Neuron (in vitro differentiated cells): ENCODE measurements around the gene KCNG1.

Experiments
- H2AFZ ChIP-seq: one replicate; pipeline ENCODE4 v1.6.1; 2013; ENCODE audit warnings: low read depth, mild to moderate bottlenecking, inconsistent platforms, low read length, moderate library complexity
- H3K27me3 ChIP-seq: one replicate; pipeline ENCODE4 v1.6.1; 2013; ENCODE audit warnings: low read length; ENCODE audit not compliant: insufficient read depth
- H3K36me3 ChIP-seq: one replicate; pipeline ENCODE4 v1.6.1; 2013; ENCODE audit warnings: low read length; ENCODE audit not compliant: insufficient read depth
- H3K4me1 ChIP-seq: one replicate; pipeline ENCODE4 v1.6.1; 2013; ENCODE audit warnings: low read length; ENCODE audit not compliant: insufficient read depth
- H3K4me3 ChIP-seq: 2 replicates; pipeline ENCODE4 v1.5.1; 2013; ENCODE audit warnings: mild to moderate bottlenecking, low read length, moderate library complexity
- H3K9me3 ChIP-seq: one replicate; pipeline ENCODE4 v1.6.1; 2013; ENCODE audit warnings: low read length

The KCNG1 gene

DNA sequence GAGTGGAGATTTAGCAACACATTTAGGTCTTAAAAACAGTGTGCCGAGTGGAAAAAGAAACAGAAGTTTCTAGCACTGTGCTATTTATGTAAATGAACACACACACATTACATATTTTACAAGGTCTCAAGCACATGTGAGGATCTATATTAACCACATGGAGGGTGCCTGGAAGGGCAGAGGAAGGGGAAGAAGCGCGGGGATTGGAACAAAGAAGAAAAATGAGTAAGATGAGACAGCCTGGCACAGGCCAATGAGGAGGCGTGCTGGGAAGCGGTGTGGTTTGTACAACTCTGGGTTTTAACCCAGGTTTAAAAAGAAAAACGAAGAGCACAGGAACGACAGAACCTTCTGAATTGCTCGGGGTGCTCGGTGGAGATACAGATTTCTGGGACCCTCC is 5.7 kb downstream of the KCNG1 start:
- H3K4me1 ChIP-seq, result peaks cover 14% of the 10 kb centered on the region
- peaks cover 2% of the 10 kb centered on the region for H3K27me3 ChIP-seq

DNA sequence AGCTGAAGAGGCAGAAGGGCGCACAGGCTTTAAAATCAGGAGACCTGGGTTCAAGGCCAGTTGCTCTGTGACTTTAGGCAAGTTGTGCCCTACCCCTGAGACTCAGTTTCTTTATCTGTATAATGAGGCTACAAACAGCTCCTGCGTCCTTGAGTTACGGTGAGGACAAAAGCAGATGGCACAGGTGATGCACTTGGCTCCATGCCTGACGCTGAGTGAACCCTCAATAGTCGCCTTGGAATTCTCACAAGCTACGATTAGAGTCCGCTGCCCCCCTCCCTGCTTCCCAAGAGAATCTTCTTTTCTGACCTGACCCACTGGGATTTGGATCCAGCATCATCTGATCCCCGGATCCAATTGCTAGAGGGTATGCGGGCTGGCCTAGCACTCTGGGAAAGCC is 6.4 kb downstream of the KCNG1 start:
- Histone ChIP-seq H2AFZ (no peak overlapping the region), H3K4me3 (no peak overlapping the region), H3K4me1 (peaks cover 10% of the 10 kb centered on the region), H3K36me3 (no peaks in the 10 kb centered on the region), H3K27me3 (no peaks in the 10 kb centered on the region), H3K9me3 (no peaks in the 10 kb centered on the region)

More for the DNA sequence above, 5.7 kb downstream of the KCNG1 start:
- Histone ChIP-seq H3K36me3 (no peaks in the 10 kb centered on the region), H3K4me3 (no peak overlapping the region), H2AFZ (no peak overlapping the region), H3K9me3 (no peaks in the 10 kb centered on the region)

DNA sequence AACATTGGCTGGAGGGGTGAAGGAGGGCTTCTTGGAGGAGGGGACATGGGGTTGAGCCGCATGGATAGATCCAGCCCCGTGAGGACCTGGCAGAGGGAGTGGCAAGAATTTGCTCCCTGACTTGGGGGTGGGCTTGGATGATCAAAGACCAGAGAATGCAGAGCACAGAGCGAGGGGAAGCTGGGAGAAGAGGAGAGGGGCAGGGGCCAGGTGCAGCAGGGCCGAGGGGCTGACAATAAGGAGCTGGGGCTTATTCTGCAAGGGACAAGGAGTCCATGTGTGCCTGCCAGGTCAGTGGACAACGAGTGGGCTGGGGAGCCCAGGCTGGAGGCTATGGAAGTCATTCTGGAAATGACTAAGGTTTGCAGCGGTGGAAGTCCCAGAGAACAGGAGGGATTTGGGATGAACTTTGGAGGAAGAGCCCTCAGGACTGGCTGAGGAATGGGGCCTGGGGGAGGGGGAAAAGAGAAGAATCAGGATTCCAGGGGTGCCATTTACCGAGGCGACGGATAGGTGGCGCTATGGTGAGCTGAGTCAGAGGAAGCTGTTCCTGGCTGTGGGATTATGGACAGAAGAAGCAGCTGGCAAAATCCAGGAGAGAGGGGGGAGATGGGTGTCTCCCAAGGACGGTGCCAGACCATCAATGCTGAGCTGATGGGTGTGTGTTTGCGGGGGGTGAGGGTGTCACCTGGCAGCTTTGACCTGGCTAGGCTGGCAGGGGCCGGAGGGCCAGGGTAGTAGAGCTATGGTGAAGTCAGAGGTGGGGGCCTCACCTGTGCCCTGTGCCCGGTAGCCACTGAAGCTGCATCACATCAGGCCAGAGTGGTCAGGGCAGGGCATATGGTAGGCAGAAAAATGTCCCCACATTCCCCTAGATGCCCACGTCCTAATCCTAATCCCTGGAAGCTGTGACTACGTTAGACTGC is 7.8 kb downstream of the KCNG1 start:
- Histone ChIP-seq H2AFZ (no peak overlapping the region), H3K4me3 (no peak overlapping the region), H3K36me3 (no peaks in the 10 kb centered on the region)

DNA sequence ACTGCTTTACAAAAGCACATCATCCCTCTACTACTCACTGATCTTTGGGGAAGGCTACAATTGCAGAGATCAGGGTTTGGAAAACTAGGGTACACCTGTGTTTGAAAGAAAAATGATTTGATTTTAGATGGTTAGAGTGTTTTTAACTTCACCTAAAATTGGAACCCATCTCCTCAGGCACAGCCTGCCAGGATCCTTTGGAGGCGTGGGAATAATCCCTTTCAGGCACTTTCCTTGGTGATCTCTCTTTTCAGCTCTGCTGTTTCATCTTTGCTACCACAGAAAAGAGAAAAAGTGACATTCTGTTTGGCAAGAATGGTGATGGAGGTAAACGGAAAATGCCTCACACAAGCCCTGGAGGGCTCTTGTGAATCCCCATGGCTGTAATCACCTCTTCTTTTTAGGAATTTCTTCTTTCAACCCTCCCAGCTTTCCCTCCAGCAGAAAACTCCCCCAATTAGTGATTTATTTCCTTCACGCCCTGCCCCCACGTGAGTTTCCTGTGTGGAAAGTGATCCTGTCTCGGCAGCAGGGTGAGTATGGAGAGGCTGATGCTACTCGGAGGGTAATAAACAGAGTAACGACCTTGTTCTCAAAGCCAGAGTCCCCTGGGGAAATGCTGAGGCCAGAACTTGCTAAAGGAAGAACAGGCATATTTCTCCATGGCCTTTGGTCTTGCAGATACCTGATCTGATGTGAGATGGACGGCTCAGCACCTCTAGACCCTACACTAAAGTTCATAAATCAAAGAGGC is 9.2 kb downstream of the KCNG1 start:
- H3K27me3 ChIP-seq, result no peaks in the 10 kb centered on the region
- peaks cover 10% of the 10 kb centered on the region for H3K4me1 ChIP-seq
- no peaks in the 10 kb centered on the region for H3K9me3 ChIP-seq
- H3K4me3 ChIP-seq, result no peak overlapping the region
- H3K36me3 ChIP-seq, result no peaks in the 10 kb centered on the region
- H2AFZ ChIP-seq, result no peak overlapping the region

More for the DNA sequence above, 7.8 kb downstream of the KCNG1 start:
- H3K4me1 ChIP-seq, result peaks cover 10% of the 10 kb centered on the region
- H3K9me3 ChIP-seq, result no peaks in the 10 kb centered on the region
- no peaks in the 10 kb centered on the region for H3K27me3 ChIP-seq

DNA sequence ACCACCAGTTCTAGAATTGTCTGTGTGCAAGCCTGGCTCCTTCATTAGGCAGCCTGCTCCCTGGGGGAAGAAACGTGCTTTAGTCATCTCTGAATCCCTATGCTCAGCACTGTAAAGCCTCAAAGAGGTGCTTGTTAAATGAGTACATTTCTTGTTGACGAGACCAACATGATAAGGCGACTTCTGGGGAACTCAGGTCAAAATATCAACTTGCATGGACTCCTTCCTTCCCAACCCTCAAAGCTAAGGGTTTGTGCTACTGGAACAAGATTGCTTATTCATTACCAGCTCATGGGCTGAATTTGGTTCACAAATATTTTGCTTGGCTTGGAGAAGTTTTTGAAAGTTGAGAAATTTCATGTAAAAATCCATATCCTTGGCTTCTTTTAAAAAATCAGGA is 10.6 kb downstream of the KCNG1 start:
- no peak overlapping the region for H2AFZ ChIP-seq
- no peaks in the 10 kb centered on the region for H3K9me3 ChIP-seq
- H3K4me1 ChIP-seq, result peaks cover 10% of the 10 kb centered on the region
- H3K4me3 ChIP-seq, result no peak overlapping the region
- no peaks in the 10 kb centered on the region for H3K36me3 ChIP-seq
- H3K27me3 ChIP-seq, result no peaks in the 10 kb centered on the region

DNA sequence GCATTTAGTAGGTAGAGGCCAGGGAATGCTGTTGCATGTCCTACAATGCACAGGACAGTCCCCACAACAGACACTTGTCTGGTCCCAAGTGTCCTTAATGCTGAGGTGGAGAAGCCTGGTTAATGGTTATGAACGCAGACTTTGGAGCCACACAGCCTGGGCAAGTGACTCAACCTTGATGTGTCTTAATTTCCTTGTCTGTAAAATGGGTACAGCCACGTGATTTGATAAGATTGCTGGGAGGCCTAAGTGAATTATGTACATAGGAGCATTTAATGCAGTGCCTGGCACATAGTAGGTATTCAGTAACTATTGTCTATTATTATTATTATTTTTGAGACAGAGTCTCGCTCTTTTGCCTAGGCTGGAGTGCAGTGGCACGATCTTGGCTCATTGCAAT is 11.4 kb downstream of the KCNG1 start:
- H3K36me3 ChIP-seq, result no peaks in the 10 kb centered on the region
- no peaks in the 10 kb centered on the region for H3K9me3 ChIP-seq
- H2AFZ ChIP-seq, result no peak overlapping the region
- peaks cover 10% of the 10 kb centered on the region for H3K4me1 ChIP-seq
- no peaks in the 10 kb centered on the region for H3K27me3 ChIP-seq
- H3K4me3 ChIP-seq, result no peak overlapping the region

DNA sequence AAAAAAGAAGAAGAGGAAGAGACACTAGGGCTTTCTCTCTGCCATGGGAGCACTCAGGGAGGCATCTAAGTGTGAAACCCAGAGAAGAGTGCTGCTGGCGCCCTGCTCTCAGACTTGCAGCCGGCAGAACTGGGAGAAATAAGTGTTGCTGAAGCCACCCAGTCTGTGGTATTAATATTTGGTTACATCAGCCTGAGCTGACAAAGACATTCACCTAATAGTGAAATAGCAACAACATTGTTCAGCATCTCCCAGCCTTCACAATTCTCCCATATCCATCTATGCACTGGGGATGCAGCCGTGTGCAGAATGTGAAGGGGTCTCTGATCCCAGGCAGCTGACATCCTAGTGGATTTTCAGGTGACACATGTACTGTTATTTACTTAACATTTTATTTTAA is 12.0 kb downstream of the KCNG1 start:
- H3K4me1 ChIP-seq, result peaks cover 10% of the 10 kb centered on the region
- H3K9me3 ChIP-seq, result no peaks in the 10 kb centered on the region
- H2AFZ ChIP-seq, result no peak overlapping the region
- no peak overlapping the region for H3K4me3 ChIP-seq
- H3K27me3 ChIP-seq, result no peaks in the 10 kb centered on the region
- H3K36me3 ChIP-seq, result no peaks in the 10 kb centered on the region

DNA sequence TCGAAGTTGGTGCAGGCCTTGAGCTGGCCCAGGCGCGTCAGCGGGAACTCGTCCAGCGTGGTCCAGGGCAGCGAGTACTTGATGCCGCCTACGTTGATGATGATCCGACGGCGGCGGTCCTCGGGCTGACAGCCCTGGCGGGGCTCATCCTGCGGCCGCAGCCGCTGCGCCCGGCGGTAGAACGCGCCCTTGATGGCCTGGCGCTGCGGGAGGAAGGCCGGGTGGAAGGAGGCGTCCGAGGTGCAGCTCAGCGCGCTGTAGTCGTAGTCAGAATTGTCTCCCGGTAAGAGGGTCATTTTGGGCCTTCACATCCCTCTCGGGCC is 12.9 kb downstream of the KCNG1 start:
- no peaks in the 10 kb centered on the region for H3K36me3 ChIP-seq

DNA sequence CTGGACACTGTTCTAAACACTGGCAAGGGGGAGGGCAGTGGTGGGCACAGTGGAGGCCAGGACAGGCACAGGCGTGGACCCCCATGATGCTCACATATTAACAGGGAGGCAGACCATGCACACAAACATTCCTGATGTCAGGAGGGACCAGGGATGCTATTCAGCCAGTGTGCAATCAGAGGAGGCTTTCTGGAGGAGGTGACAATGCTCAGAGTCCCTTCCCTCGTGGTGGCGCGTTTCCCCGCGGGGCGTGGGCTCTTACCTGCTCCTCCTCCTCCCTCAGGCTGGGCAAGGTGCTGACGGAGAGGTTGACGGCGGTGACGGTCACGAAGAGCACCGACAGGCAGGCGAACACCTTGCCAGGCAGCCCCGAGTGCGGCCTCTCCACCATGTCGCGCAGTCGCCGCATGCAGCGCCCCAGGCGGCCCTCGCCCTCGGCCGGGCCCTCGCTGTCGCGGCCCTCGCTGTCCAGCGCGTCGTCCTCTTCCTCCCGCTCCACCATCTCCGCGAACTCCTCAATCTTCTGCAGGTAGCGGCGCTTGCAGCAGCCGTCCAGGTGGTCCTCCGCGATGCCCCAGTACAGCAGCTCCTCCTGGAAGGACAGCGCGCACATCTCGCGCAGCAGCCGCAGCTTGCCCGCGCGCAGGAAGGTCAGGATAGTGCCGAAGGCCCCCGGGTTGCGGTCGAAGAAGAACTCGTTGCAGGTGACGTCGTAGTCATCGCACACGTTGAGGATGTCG is 13.4 kb downstream of the KCNG1 start:
- Histone ChIP-seq H3K4me1 (peaks cover 5% of the 10 kb centered on the region), H3K4me3 (no peak overlapping the region), H3K27me3 (no peaks in the 10 kb centered on the region), H2AFZ (no peak overlapping the region), H3K9me3 (no peaks in the 10 kb centered on the region), H3K36me3 (no peaks in the 10 kb centered on the region)

More for the DNA sequence above, 12.9 kb downstream of the KCNG1 start:
- H3K9me3 ChIP-seq, result no peaks in the 10 kb centered on the region
- H3K4me3 ChIP-seq, result no peak overlapping the region
- no peaks in the 10 kb centered on the region for H3K27me3 ChIP-seq
- H2AFZ ChIP-seq, result no peak overlapping the region
- peaks cover 9% of the 10 kb centered on the region for H3K4me1 ChIP-seq

DNA sequence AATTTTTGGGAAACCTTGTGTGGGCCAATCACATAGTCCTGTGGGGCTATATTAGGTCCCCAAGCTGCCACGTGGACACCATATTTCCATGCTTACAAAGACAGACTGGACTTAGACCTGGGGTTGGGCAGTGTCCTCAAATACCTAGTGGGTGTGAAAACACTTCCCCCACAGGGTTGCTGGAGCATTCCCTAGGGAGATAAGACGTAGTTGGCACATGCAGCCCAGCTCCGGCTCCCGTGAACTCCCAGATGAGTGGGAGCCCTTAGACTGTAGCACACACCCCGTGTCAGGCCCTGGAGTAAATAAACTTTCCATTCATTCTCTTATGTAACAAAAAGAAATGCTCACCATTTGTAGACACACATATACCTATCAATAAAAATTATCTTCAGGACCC is 14.2 kb downstream of the KCNG1 start:
- Histone ChIP-seq H3K4me3 (no peak overlapping the region), H3K9me3 (no peaks in the 10 kb centered on the region), H2AFZ (no peak overlapping the region), H3K27me3 (no peaks in the 10 kb centered on the region), H3K4me1 (peaks cover 5% of the 10 kb centered on the region), H3K36me3 (no peaks in the 10 kb centered on the region)

DNA sequence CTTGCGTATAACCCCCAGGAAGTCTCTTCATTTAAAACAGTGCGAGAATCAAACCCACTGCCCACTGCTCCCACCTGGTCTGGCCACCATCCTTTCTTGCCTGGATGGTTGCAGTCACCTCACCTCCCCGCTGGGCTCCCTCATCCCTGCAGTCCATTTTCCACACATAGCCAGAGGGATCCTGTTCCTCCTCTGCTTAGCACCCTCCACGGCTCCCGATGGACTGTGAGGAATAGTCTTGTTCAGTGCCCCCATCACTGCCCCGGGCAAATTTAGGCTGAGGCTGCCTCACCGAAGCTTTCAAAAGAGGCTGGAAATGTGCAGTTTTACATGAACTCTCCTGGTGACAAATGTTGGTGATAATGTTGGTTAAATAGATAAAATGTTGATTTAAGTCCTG is 17.7 kb downstream of the KCNG1 start:
- H3K9me3 ChIP-seq, result no peaks in the 10 kb centered on the region
- H3K36me3 ChIP-seq, result no peaks in the 10 kb centered on the region
- no peak overlapping the region for H3K4me3 ChIP-seq
- H3K4me1 ChIP-seq, result peaks cover 16% of the 10 kb centered on the region
- H2AFZ ChIP-seq, result no peak overlapping the region
- no peaks in the 10 kb centered on the region for H3K27me3 ChIP-seq

DNA sequence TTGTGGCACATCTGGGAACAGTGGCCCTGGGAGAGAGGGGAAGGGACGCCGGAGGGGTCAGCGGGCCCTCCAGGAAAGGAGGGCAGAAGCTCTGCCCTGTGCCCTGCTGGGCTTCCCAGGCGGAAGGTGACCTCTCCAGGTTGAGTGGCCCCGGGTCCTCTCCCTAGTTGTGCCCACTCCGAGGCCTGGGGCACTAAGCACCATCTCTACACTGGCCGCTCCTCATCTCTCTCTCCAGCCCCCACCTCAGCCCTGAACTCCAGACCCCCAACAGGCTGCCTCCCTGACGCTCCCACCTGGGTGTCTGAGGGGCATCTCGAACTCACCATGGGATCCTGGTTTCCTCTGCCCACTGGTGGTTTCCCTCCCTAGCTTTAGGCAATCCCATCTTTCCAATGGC is 18.1 kb downstream of the KCNG1 start:
- Histone ChIP-seq H2AFZ (no peak overlapping the region), H3K9me3 (no peaks in the 10 kb centered on the region), H3K4me3 (no peak overlapping the region), H3K36me3 (no peaks in the 10 kb centered on the region), H3K27me3 (no peaks in the 10 kb centered on the region), H3K4me1 (peaks cover 16% of the 10 kb centered on the region)

DNA sequence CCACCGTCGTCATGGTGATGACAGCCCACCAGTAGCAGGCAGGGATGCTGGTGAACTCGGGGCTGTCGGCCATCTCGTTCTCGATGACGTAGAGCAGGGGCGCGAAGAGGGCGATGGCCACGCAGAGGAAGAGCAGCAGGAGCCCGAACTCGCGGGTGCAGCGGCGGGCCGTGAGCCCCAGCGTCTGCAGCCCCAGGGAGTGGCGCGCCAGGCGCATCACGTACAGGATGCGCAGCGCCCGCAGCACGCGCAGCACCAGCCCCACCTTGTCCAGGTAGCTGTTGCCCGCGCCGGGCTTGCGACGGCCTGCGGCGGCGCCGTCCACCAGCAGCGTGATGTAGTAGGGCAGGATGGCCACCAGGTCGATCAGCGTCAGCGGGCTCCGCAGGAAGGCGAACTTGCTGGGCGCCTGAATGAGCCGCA is 18.6 kb downstream of the KCNG1 start:
- Histone ChIP-seq H3K9me3 (no peaks in the 10 kb centered on the region), H3K4me3 (no peak overlapping the region), H3K36me3 (no peaks in the 10 kb centered on the region)

More for the DNA sequence above, 18.6 kb downstream of the KCNG1 start:
- Histone ChIP-seq H2AFZ (no peak overlapping the region), H3K27me3 (no peaks in the 10 kb centered on the region), H3K4me1 (peaks cover 16% of the 10 kb centered on the region)
